Right lobe of liver (tissue), 4 donors: ENCODE results near the gene NOS1AP.

Source experiments
- CTCF ChIP-seq, 4 donors: fragments of 200-600 bp in 3 of 4; fragments of 450-650 bp in 1 of 4; IDR thresholded peaks; one replicate each; pipeline versions ENCODE4 v1.5.1 to v1.8.0; 2016 to 2022; ENCODE audit warnings: antibody characterized with exemption in 4 of 4, mild to moderate bottlenecking in 2 of 4
- POLR2A ChIP-seq: fragments of 450-650 bp; IDR thresholded peaks from one replicate; pipeline ENCODE4 v1.6.1; 2017; ENCODE audit warnings: antibody characterized with exemption, mild to moderate bottlenecking
- donor health status: DM: no; HTN: no; CAD: no.
- donor health status: DM: no; HTN: no; CAD: no.
- donor health status: DM: no; HTN: yes; CAD: no.

- TF ChIP-seq CTCF (IDR thresholded peaks at IDR 0.05) (no peak), POLR2A (no peak)
Measured at GRCh38 chr1:162207862-162208261, 138.4 kb downstream of the NOS1AP start.
